ENCODE measurements around the gene RPS25. TPM values are rescaled to one million over a fixed set of nuclear protein-coding genes. Genes with fewer than 3 reads are reported as not detected.

RPS25 gene
- total RNA-seq, 1 experiment from 2014 or later = 1,252 TPM

GRCh38 chr11:119051440-119052162 is 33.5 kb upstream of the RPS25 start:
- no peak for TF ChIP-seq CTCF (IDR thresholded peaks at IDR 0.05; ENCODE audit: unreplicated experiment)
- H3K27me3 Mint-ChIP-seq (ENCODE audit: insufficient read depth, unreplicated experiment) = no peaks in the 10 kb centered on the region
- no peaks in the 10 kb centered on the region for H3K9me3 Mint-ChIP-seq (ENCODE audit: unreplicated experiment)
- BruUV-seq (replicated peaks) = no TSS peak
- H3K4me3 Mint-ChIP-seq (ENCODE audit: unreplicated experiment) = no peak overlapping the region
- H3K36me3 Mint-ChIP-seq (ENCODE audit: insufficient read depth, unreplicated experiment) = peaks cover 87% of the 10 kb centered on the region
- DNase-seq (ENCODE audit: unreplicated experiment) = no peak
- intact Hi-C loops (cut with micrococcal nuclease) = no loop called here
- ChIA-PET POLR2A (interaction anchor here (0.7 kb wide), 3 partner anchors 33 to 826 kb away, joined by 3 to 4 read pairs (median 3); partner anchors contain the start of genes HMBS and TRAPPC4), CTCF (no interaction called here)
- no peak overlapping the region for H3K27ac Mint-ChIP-seq (ENCODE audit: low read depth, unreplicated experiment)
- H3K4me1 Mint-ChIP-seq (ENCODE audit: insufficient read depth, unreplicated experiment) = peaks cover 19% of the 10 kb centered on the region

- Mint-ChIP-seq H3K4me1 (ENCODE audit: insufficient read depth, unreplicated experiment) (peaks cover 11% of the 10 kb centered on the region), H3K27me3 (ENCODE audit: insufficient read depth, unreplicated experiment) (no peaks in the 10 kb centered on the region), H3K36me3 (ENCODE audit: insufficient read depth, unreplicated experiment) (peaks cover 94% of the 10 kb centered on the region), H3K4me3 (ENCODE audit: unreplicated experiment) (no peak overlapping the region), H3K27ac (ENCODE audit: low read depth, unreplicated experiment) (no peak overlapping the region), H3K9me3 (ENCODE audit: unreplicated experiment) (no peaks in the 10 kb centered on the region)
- BruUV-seq (replicated peaks) = no TSS peak
- ChIA-PET CTCF (interaction anchor here (0.7 to 0.9 kb wide), 2 partner anchors 35 to 148 kb away, joined by 4 read pairs; no protein-coding TSS in a partner anchor), POLR2A (no interaction called here)
- no peak for TF ChIP-seq CTCF (IDR thresholded peaks at IDR 0.05; ENCODE audit: unreplicated experiment)
- DNase-seq (ENCODE audit: unreplicated experiment) = no peak
- intact Hi-C loops (cut with micrococcal nuclease) = no loop called here
Measured at GRCh38 chr11:119049081-119049480, 30.9 kb upstream of the RPS25 start.

- Mint-ChIP-seq H3K27ac (ENCODE audit: low read depth, unreplicated experiment) (no peak overlapping the region), H3K9me3 (ENCODE audit: unreplicated experiment) (no peaks in the 10 kb centered on the region), H3K36me3 (ENCODE audit: insufficient read depth, unreplicated experiment) (peaks cover 94% of the 10 kb centered on the region), H3K4me3 (ENCODE audit: unreplicated experiment) (no peak overlapping the region), H3K27me3 (ENCODE audit: insufficient read depth, unreplicated experiment) (no peaks in the 10 kb centered on the region), H3K4me1 (ENCODE audit: insufficient read depth, unreplicated experiment) (peaks cover 7% of the 10 kb centered on the region)
- POLR2A ChIA-PET = interaction anchor here (0.5 kb wide), 1 partner anchor 257 kb away, joined by 3 read pairs; no protein-coding TSS in a partner anchor
- TF ChIP-seq CTCF (IDR thresholded peaks at IDR 0.05; ENCODE audit: unreplicated experiment) = no peak
- BruUV-seq (replicated peaks) = no TSS peak
- DNase-seq (ENCODE audit: unreplicated experiment) = no peak
- intact Hi-C loops (cut with micrococcal nuclease) = no loop called here
- CTCF ChIA-PET = interaction anchor here (0.7 to 1.7 kb wide), 3 partner anchors 14 to 148 kb away, joined by 4 to 6 read pairs (median 4); no protein-coding TSS in a partner anchor
Measured at GRCh38 chr11:119048644-119049043, 30.5 kb upstream of the RPS25 start.

GRCh38 chr11:119047205-119047604 is 29.1 kb upstream of the RPS25 start:
- H3K27me3 Mint-ChIP-seq (ENCODE audit: insufficient read depth, unreplicated experiment) = no peaks in the 10 kb centered on the region
- ChIA-PET CTCF (interaction anchor here (1.5 to 1.7 kb wide), 2 partner anchors 9 to 13 kb away, joined by 4 to 6 read pairs; no protein-coding TSS in a partner anchor), POLR2A (interaction anchor here (1.5 kb wide), 1 partner anchor 10 kb away, joined by 5 read pairs; the partner anchor contains the start of gene HYOU1)
- no peak for DNase-seq (ENCODE audit: unreplicated experiment)
- TF ChIP-seq CTCF (IDR thresholded peaks at IDR 0.05; ENCODE audit: unreplicated experiment) = no peak
- no peaks in the 10 kb centered on the region for H3K4me1 Mint-ChIP-seq (ENCODE audit: insufficient read depth, unreplicated experiment)
- H3K9me3 Mint-ChIP-seq (ENCODE audit: unreplicated experiment) = no peaks in the 10 kb centered on the region
- intact Hi-C loops (cut with micrococcal nuclease) = no loop called here
- no TSS peak for BruUV-seq (replicated peaks)
- peaks cover 81% of the 10 kb centered on the region for H3K36me3 Mint-ChIP-seq (ENCODE audit: insufficient read depth, unreplicated experiment)
- H3K4me3 Mint-ChIP-seq (ENCODE audit: unreplicated experiment) = no peak overlapping the region
- no peak overlapping the region for H3K27ac Mint-ChIP-seq (ENCODE audit: low read depth, unreplicated experiment)
